MV-4-11 (cell line): ENCODE data around the gene TRIM3.

Experiments
- DNase-seq: peaks from one replicate; lab custom pipeline; 2025; lab: John Stamatoyannopoulos, UW

The TRIM3 gene

GRCh38 chr11:6401464-6401863 lies 72.3 kb downstream of the TRIM3 start:
- DNase-seq, result no peak

- DNase-seq, result no peak
Measured at GRCh38 chr11:6400431-6401345, 73.1 kb downstream of the TRIM3 start.
